Hepatocyte (in vitro differentiated cells): ENCODE measurements around the gene TTLL5. TPM values are rescaled to one million over a fixed set of nuclear protein-coding genes. Genes with fewer than 3 reads are reported as not detected.

Experiments
- DNase-seq: peaks from one replicate; pipeline ENCODE4 v3.0.0-alpha.2; 2016; ENCODE audit warnings: low spot score
- H2AFZ ChIP-seq: fragments of 200-600 bp; sonication (generic); 2 replicates; pipeline ENCODE4 v1.6.0; 2016; ENCODE audit warnings: antibody characterized with exemption, mild to moderate bottlenecking
- H3K27ac ChIP-seq: fragments of 200-600 bp; sonication (generic); 2 replicates; pipeline ENCODE4 v1.5.1; 2016; ENCODE audit warnings: mild to moderate bottlenecking
- H3K27me3 ChIP-seq: fragments of 200-600 bp; sonication (generic); 2 replicates; pipeline ENCODE4 v1.6.1; 2016
- H3K36me3 ChIP-seq: fragments of 200-600 bp; sonication (generic); replicated peaks from 2 replicates; pipeline ENCODE4 v1.5.1; 2016; ENCODE audit warnings: low read depth; ENCODE audit not compliant: insufficient read depth
- H3K4me1 ChIP-seq: fragments of 200-600 bp; sonication (generic); 2 replicates; pipeline ENCODE4 v1.5.1; 2016; ENCODE audit warnings: mild to moderate bottlenecking, moderate library complexity; ENCODE audit not compliant: insufficient read depth
- H3K4me2 ChIP-seq: fragments of 200-600 bp; sonication (generic); 2 replicates; pipeline ENCODE4 v1.6.0; 2016
- H3K4me3 ChIP-seq: fragments of 200-600 bp; sonication (generic); 2 replicates; pipeline ENCODE4 v1.5.1; 2016; ENCODE audit warnings: mild to moderate bottlenecking
- H3K79me2 ChIP-seq: fragments of 200-600 bp; sonication (generic); 2 replicates; pipeline ENCODE4 v1.6.0; 2017; ENCODE audit warnings: mild to moderate bottlenecking
- H3K9me2 ChIP-seq: fragments of 200-600 bp; sonication (generic); replicated peaks from 2 replicates; pipeline ENCODE4 v1.6.0; 2017; ENCODE audit warnings: mild to moderate bottlenecking; ENCODE audit not compliant: insufficient read depth
- H3K9me3 ChIP-seq: fragments of 200-600 bp; sonication (generic); 2 replicates; pipeline ENCODE4 v1.5.1; 2016; ENCODE audit warnings: low read depth, mild to moderate bottlenecking
- H4K20me1 ChIP-seq: fragments of 200-600 bp; sonication (generic); 2 replicates; pipeline ENCODE4 v1.6.0; 2016; ENCODE audit warnings: mild to moderate bottlenecking; ENCODE audit not compliant: insufficient read depth, poor library complexity, severe bottlenecking
- EZH2 ChIP-seq: fragments of 200-600 bp; sonication (generic); IDR thresholded peaks from 2 replicates; pipeline ENCODE4 v1.6.1; 2016; ENCODE audit warnings: antibody characterized with exemption, mild to moderate bottlenecking, borderline replicate concordance
- EZH2phosphoT487 ChIP-seq: fragments of 200-600 bp; sonication (generic); IDR thresholded peaks from one replicate; pipeline ENCODE4 v1.6.1; 2018; ENCODE audit warnings: antibody characterized with exemption, mild to moderate bottlenecking, low read depth, moderate library complexity; ENCODE audit not compliant: unreplicated experiment, severe bottlenecking
- WGBS: methylation state at CpG from one replicate; pipeline ENCODE4 v1.1.6; 2016; ENCODE audit warnings: low lambda C conversion rate; ENCODE audit errors: missing lambda C conversion rate; 5-methylcytosine and 5-hydroxymethylcytosine counted together
- polyA plus RNA-seq: library from polyadenylated mRNA; unstranded; fragments of >200 nt; fragmentation: Nextera tagmentation; extraction: Ambion mirVana; gene quantifications from 2 replicates; pipeline ENCODE4 v1.2.1, GENCODE V29; 2016
- total RNA-seq: library from RNA; depleted of rRNA; stranded (reverse); fragments of >200 nt; gene quantifications from 2 replicates; pipeline ENCODE4 v1.2.3, GENCODE V29; 2014
- TF ChIP-seq, protein P1 (sequence below): fragments of 200-600 bp; sonication (generic); IDR thresholded peaks from 2 replicates; pipeline ENCODE4 v1.5.1; 2016; ENCODE audit warnings: antibody characterized with exemption, mild to moderate bottlenecking; ENCODE audit not compliant: poor library complexity

TTLL5 gene
- total and polyA plus RNA-seq, 2 experiments from 2014 or later = 8.9 to 11.1 TPM

DNA sequence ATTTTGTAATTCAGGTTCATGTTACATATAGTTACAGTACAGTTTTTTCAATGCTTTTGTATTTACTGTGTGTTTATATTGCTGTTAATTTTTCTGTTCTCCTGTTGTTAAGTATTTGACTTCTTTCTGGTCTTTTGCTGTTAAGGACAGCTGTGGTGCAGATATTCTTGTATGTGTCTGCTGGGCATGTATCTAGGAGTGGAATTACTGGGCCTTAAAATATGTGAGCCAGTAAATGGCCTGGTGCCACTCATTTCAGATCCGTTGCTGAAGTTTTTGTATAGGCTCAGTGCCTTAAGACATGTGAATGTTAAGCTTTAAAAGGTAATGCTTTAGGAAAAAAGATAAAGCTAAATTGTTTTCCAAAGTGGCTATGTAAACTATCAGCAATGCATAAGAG lies 87.3 kb downstream of the TTLL5 start:
- WGBS = 26% methylated on average over 1 of the region's 1 CpG
- Histone ChIP-seq H2AFZ (no peak overlapping the region), H3K36me3 (no peaks in the 10 kb centered on the region)

DNA sequence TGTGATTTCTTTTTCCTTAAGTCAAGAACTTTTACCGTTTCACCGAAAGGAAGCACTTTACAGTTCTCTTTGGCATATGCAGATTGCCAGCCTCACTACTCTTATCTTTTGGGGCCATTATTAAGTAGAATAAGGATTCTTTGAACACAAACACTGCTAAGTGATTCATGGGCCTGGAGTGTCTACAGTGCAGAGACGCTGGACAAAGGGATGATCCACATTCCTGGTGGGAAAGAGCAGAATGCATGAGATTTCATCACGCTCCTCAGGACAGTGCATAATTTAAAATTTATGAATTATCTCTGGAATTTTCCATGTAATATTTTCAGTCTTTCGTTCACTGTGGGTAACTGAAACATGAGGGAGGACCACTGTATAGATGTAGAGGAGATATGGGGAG lies 90.2 kb downstream of the TTLL5 start:
- H3K27ac ChIP-seq = peak overlapping the region; percentile 21
- no peaks in the 10 kb centered on the region for H3K36me3 ChIP-seq
- no peak overlapping the region for H3K4me2 ChIP-seq
- no peaks in the 10 kb centered on the region for H3K9me3 ChIP-seq
- H3K9me2 ChIP-seq = no peaks in the 10 kb centered on the region
- peak; percentile 4 for DNase-seq
- H3K27me3 ChIP-seq = no peaks in the 10 kb centered on the region
- peaks cover 3% of the 10 kb centered on the region for H3K4me1 ChIP-seq
- H4K20me1 ChIP-seq = no peaks in the 10 kb centered on the region
- TF ChIP-seq EZH2phosphoT487 (no peak), EZH2 (no peak)
- TF ChIP-seq, protein P1, sequence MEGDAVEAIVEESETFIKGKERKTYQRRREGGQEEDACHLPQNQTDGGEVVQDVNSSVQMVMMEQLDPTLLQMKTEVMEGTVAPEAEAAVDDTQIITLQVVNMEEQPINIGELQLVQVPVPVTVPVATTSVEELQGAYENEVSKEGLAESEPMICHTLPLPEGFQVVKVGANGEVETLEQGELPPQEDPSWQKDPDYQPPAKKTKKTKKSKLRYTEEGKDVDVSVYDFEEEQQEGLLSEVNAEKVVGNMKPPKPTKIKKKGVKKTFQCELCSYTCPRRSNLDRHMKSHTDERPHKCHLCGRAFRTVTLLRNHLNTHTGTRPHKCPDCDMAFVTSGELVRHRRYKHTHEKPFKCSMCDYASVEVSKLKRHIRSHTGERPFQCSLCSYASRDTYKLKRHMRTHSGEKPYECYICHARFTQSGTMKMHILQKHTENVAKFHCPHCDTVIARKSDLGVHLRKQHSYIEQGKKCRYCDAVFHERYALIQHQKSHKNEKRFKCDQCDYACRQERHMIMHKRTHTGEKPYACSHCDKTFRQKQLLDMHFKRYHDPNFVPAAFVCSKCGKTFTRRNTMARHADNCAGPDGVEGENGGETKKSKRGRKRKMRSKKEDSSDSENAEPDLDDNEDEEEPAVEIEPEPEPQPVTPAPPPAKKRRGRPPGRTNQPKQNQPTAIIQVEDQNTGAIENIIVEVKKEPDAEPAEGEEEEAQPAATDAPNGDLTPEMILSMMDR = no peak
- no peak overlapping the region for H2AFZ ChIP-seq
- H3K79me2 ChIP-seq = no peaks in the 10 kb centered on the region
- H3K4me3 ChIP-seq = no peak overlapping the region
- WGBS = 84% methylated on average over 5 of the region's 5 CpGs

More for the DNA sequence above, 87.3 kb downstream of the TTLL5 start:
- H3K9me2 ChIP-seq = no peaks in the 10 kb centered on the region
- no peaks in the 10 kb centered on the region for H3K9me3 ChIP-seq
- no peaks in the 10 kb centered on the region for H4K20me1 ChIP-seq
- DNase-seq = no peak
- H3K4me1 ChIP-seq = peaks cover 3% of the 10 kb centered on the region
- H3K27me3 ChIP-seq = no peaks in the 10 kb centered on the region
- peak overlapping the region; percentile 33 for H3K27ac ChIP-seq
- TF ChIP-seq EZH2phosphoT487 (no peak), EZH2 (no peak)
- TF ChIP-seq, protein P1 = no peak
- no peaks in the 10 kb centered on the region for H3K79me2 ChIP-seq
- H3K4me3 ChIP-seq = no peak overlapping the region
- H3K4me2 ChIP-seq = no peak overlapping the region

DNA sequence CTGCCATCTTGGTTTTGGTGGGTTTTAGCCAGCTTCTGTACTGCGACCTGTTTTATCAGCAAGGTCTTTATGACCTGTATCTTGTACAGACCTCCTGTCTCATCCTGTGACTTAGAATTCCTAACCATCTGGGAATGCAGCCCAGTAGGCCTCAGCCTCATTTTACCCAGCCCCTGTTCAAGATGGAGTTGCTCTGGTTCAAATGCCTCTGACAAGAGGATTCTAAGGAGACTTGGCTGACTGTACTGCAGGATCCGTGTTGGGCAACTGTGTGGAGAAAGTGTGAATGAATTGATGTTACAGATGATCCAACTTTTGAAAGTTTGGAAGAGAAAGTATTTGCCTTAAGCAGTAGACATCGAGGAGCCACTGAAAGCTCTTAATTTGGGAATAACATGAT lies 91.0 kb downstream of the TTLL5 start:
- H3K9me3 ChIP-seq = no peaks in the 10 kb centered on the region

More for the DNA sequence above, 91.0 kb downstream of the TTLL5 start:
- peaks cover 3% of the 10 kb centered on the region for H3K4me1 ChIP-seq
- 80% methylated on average over 3 of the region's 3 CpGs for WGBS
- H4K20me1 ChIP-seq = no peaks in the 10 kb centered on the region
- H3K36me3 ChIP-seq = no peaks in the 10 kb centered on the region
- no peaks in the 10 kb centered on the region for H3K79me2 ChIP-seq
- H3K4me3 ChIP-seq = no peak overlapping the region
- no peaks in the 10 kb centered on the region for H3K27me3 ChIP-seq
- TF ChIP-seq EZH2 = no peak
- TF ChIP-seq, protein P1 = no peak
- TF ChIP-seq EZH2phosphoT487 = no peak
- H3K9me2 ChIP-seq = no peaks in the 10 kb centered on the region
- peak overlapping the region; percentile 54 for H3K27ac ChIP-seq
- no peak overlapping the region for H2AFZ ChIP-seq
- H3K4me2 ChIP-seq = no peak overlapping the region
- DNase-seq = no peak
